KOPT-K1 (cell line): ENCODE results near the gene SMAD5.

ENCODE experiments used
- H3K27ac ChIP-seq: fragments of 200-600 bp; sonication (generic); 2 replicates; pipeline ENCODE4 v1.5.1; 2016; ENCODE audit warnings: antibody characterized with exemption, mild to moderate bottlenecking, low read depth, low read length; ENCODE audit not compliant: poor library complexity, severe bottlenecking
- H3K36me3 ChIP-seq: fragments of 200-600 bp; sonication (generic); 2 replicates; pipeline ENCODE4 v1.5.1; 2017; ENCODE audit warnings: antibody characterized with exemption, mild to moderate bottlenecking, low read length, moderate library complexity; ENCODE audit not compliant: insufficient read depth
- H3K9me3 ChIP-seq: fragments of 200-600 bp; sonication (generic); 2 replicates; pipeline ENCODE4 v1.5.1; 2017; ENCODE audit warnings: antibody characterized with exemption, low read length, mild to moderate bottlenecking; ENCODE audit not compliant: insufficient read depth, poor library complexity, severe bottlenecking

Gene SMAD5

GRCh38 chr5:136133222-136133921 is 727 bp downstream of the SMAD5 start:
- Histone ChIP-seq H3K36me3 (no peaks in the 10 kb centered on the region), H3K9me3 (no peaks in the 10 kb centered on the region), H3K27ac (peak overlapping the region; percentile 42)

- Histone ChIP-seq H3K27ac (no peak overlapping the region), H3K9me3 (no peaks in the 10 kb centered on the region), H3K36me3 (no peaks in the 10 kb centered on the region)
Observed at GRCh38 chr5:136133922-136134379, 1.3 kb downstream of the SMAD5 start.

DNA sequence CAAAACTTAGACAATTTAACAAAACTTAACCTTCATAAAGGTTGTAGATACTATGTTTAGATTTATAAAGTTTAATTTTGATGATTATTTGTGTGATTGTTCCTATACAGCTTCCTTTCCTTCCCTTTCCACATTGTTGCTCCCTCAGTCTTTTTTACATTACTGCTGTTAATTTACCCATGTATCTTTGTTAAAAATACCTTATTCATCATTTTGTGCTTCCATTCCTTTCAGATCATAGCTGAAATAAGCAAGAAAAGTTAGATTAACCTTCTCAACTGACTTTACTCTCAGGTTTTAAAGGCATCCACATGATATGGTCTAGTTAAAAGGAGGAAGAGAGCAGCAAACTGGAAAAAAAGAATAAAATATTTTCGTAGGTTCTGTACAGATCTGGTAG is 2.0 kb downstream of the SMAD5 start:
- Histone ChIP-seq H3K9me3 (no peaks in the 10 kb centered on the region), H3K27ac (no peak overlapping the region)

GRCh38 chr5:136135536-136135935 is 2.9 kb downstream of the SMAD5 start:
- Histone ChIP-seq H3K36me3 (no peaks in the 10 kb centered on the region), H3K9me3 (no peaks in the 10 kb centered on the region), H3K27ac (no peak overlapping the region)

More for the DNA sequence above, 2.0 kb downstream of the SMAD5 start:
- no peaks in the 10 kb centered on the region for H3K36me3 ChIP-seq

DNA sequence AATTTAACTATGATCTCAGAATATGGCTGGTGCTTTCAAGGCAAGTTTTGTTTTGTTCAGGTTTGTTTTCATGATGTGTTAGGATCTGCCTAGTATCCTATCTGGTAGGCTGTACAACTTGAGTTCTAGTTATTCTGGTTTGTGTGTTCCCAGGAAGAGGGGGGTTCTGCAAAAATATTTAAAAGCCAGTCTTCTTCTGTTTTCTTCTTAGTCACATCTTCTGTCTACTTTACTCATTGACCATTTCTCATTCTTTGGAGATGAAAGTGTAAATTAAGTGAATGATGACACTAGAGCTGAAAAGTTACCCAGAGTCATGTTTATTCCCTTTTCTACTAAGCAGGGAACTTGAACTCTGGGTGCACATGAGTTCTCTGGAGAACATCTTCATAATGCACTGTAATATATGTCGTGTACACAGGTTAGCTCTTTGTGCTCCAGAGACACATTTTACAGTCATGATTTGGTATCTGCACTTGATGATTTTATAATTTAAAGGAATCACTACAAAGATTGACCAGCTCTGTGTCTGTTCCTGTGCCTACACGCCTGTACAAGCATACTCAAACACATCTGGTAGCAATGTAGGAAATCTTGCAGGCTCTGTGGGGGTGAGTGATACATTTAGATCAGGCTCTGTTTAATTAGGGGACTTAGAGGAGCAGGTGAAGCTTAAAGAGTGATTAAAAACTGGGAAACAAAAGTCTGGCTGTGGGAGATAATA is 5.0 kb downstream of the SMAD5 start:
- Histone ChIP-seq H3K27ac (no peak overlapping the region), H3K36me3 (no peaks in the 10 kb centered on the region), H3K9me3 (no peaks in the 10 kb centered on the region)

DNA sequence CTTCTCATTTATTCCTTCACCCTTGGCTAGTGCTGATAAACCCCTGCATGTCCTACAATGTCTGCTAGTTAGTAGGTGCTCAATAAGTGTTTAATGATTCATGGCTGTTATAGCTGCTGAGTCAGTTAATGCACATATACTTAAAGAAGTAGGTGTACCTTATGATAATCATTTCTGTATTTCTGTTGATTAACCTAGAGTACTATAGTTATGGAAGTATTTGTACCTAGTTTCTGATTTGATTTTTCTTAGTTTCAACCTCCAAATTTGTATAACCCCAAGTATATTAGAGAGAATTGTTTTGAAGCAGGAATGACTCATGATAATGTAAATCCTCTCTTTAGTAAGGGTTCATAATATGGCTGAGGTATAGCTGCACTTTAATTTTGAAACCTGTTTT is 8.9 kb downstream of the SMAD5 start:
- Histone ChIP-seq H3K36me3 (no peaks in the 10 kb centered on the region), H3K27ac (no peak overlapping the region), H3K9me3 (no peaks in the 10 kb centered on the region)

DNA sequence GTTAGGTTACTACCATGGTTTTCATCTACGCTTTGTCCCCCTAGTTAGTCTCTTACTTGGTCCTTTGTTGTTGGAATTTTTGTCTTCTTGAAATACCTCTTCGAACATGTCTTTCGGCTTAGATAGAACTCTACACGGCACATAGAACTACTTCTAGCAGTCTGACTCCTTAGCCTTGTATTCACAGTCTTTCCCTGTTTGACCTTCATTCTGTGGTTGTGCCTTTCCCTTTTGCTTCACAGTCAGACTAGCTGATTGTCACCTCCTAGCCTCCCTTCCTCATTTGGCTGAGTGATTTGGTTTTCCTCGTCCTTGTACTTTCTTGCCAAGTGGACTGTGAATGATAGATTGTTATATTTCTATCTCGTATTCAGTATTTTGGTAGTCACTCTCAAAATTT is 10.7 kb downstream of the SMAD5 start:
- Histone ChIP-seq H3K27ac (no peak overlapping the region), H3K9me3 (no peaks in the 10 kb centered on the region)

GRCh38 chr5:136143763-136144162 is 11.1 kb downstream of the SMAD5 start:
- H3K9me3 ChIP-seq, result no peaks in the 10 kb centered on the region
- no peaks in the 10 kb centered on the region for H3K36me3 ChIP-seq
- no peak overlapping the region for H3K27ac ChIP-seq

More for the DNA sequence above, 10.7 kb downstream of the SMAD5 start:
- H3K36me3 ChIP-seq, result no peaks in the 10 kb centered on the region

DNA sequence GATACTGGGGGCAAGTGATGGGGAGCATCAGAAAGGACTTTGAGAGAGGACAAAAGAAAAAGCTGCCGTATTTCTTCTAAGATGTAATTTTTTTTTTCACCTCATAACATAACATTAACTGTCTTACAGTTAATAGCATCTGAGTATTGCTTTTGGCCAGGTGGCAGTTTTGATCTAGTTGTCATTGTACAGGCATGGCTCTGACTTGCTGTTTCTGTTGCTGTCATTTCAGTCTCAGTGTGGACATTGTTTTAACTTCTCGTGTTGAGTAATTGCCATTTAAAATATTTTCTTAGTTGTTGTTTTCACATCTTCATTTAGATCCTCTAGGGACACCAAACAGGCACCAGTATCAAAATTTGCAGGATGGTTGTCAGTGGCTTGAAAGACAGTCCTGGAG is 12.4 kb downstream of the SMAD5 start:
- H3K27ac ChIP-seq, result no peak overlapping the region
- no peaks in the 10 kb centered on the region for H3K9me3 ChIP-seq
- no peaks in the 10 kb centered on the region for H3K36me3 ChIP-seq

GRCh38 chr5:136146201-136146600 is 13.6 kb downstream of the SMAD5 start:
- Histone ChIP-seq H3K36me3 (no peaks in the 10 kb centered on the region), H3K27ac (no peak overlapping the region), H3K9me3 (no peaks in the 10 kb centered on the region)

- Histone ChIP-seq H3K27ac (no peak overlapping the region), H3K9me3 (no peaks in the 10 kb centered on the region), H3K36me3 (no peaks in the 10 kb centered on the region)
Observed at GRCh38 chr5:136147632-136148031, 15.0 kb downstream of the SMAD5 start.

DNA sequence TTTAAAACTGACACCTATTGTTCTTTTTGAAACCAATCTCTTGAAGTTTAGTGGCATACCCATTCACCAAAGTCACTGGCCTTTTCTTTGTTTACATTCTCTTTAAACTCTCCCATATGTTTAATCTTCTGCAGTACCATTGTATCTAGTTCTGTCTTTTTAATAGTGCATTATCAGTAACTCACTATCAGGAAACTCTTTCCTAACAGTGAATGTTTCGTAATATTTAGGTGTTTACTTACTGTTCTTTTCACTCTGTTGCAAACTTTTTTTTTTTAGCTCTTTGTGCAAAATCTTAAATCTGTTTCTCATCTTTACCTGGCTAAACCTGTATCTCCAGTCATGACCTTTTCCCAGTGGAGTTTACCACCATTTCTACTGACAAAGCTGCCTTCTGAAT is 17.2 kb downstream of the SMAD5 start:
- Histone ChIP-seq H3K27ac (no peak overlapping the region), H3K36me3 (no peaks in the 10 kb centered on the region), H3K9me3 (no peaks in the 10 kb centered on the region)

- Histone ChIP-seq H3K9me3 (no peaks in the 10 kb centered on the region), H3K27ac (no peak overlapping the region), H3K36me3 (no peaks in the 10 kb centered on the region)
Observed at GRCh38 chr5:136153581-136154236, 21.1 kb downstream of the SMAD5 start.

DNA sequence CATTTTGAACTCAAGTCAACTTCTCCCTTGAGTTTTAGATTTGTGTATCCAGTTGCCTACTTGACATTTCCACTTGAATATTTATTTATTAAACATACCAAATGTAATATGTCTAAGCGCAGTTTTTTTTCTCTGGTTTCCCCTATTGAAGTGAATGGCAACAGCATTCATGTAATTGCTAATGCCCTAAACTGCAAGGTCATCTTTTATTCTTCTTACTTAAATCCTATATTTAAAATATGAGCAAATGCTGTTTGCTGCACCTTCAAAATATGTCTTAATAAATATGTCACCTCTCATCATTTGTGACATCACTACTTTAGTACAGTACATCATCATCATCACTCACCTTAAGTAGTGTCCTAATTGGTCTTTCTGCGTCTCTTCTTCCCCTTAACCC is 22.4 kb downstream of the SMAD5 start:
- Histone ChIP-seq H3K27ac (no peak overlapping the region), H3K9me3 (no peaks in the 10 kb centered on the region), H3K36me3 (no peaks in the 10 kb centered on the region)

GRCh38 chr5:136155761-136156160 is 23.1 kb downstream of the SMAD5 start:
- Histone ChIP-seq H3K27ac (no peak overlapping the region), H3K36me3 (no peaks in the 10 kb centered on the region), H3K9me3 (no peaks in the 10 kb centered on the region)
